ENCODE results near the gene ZNF674.
A peak's percentile ranks its signal among the peaks of the same experiment; 100 is the strongest.

Gene ZNF674

GRCh38 chrX:46545111-46546005, at the start of gene ZNF674:
TSS of gene ZNF674 (minus strand) at chrX:46545421. CDS start at chrX:46542087, 3,334 bp downstream.
- DNase-seq = peak; percentile 94

DNA sequence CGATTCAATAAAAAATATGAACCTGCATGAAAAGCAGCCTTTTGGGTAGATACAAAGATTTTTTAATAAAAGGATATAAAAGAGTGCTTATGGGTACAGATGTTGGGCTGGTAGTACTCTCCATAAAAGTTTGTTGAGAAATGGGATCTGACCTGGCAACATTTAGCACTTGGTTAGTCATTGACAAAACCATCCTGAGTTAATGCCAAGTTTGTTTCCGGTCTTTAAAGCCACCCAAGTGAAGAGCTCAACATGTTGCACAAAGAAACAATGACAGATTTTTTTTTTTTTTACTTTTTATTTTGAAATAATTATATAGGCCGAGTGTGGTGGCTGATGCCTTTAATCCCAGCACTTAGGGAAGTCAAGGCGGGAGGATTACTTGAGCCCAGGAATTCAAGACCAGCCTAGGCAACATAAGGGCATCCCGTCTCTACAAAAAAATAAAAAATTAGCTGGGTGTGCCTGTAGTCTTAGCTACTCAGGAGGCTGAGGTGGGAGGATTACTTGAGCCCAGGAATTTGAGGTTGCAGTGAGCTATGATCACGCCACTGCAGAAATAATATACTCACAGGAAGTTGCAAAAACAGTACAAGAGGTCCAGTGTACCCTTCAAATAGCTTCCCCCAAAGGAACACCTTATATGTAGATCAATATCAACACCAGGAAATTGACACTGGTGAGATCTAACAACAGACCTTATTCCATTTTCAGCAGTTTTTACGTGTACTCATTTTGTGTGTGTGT, 44.9 kb upstream of the ZNF674 start:
- DNase-seq = no peak

GRCh38 chrX:46588263-46588662, 43.0 kb upstream of the ZNF674 start:
- peak; percentile 38 for DNase-seq

- no peak for DNase-seq
Measured at GRCh38 chrX:46587753-46588171, 42.5 kb upstream of the ZNF674 start.

- no peak for DNase-seq
Measured at GRCh38 chrX:46587158-46587557, 41.9 kb upstream of the ZNF674 start.

DNA sequence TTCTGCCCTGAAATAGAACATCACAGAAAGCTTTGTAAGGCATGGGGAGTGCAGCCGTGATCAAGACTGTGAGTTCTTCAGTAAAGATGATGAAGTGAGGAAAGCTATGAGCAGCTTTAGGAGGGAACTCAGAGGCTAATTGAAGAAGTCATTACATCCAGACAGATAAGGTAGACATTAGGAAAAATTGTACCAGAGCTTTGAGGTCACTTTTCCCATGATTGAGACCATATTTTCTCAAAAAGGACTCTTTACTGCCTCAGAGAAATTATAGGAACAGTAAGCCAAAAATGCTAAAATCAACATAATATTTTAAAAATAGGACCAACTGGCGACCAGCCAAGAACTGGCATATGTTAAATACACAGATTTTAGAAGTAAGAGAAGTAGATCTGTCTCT, 39.5 kb upstream of the ZNF674 start:
- no peak for DNase-seq

GRCh38 chrX:46582966-46583365, 37.7 kb upstream of the ZNF674 start:
- no peak for DNase-seq

GRCh38 chrX:46582325-46582724, 37.1 kb upstream of the ZNF674 start:
- DNase-seq = no peak

DNA sequence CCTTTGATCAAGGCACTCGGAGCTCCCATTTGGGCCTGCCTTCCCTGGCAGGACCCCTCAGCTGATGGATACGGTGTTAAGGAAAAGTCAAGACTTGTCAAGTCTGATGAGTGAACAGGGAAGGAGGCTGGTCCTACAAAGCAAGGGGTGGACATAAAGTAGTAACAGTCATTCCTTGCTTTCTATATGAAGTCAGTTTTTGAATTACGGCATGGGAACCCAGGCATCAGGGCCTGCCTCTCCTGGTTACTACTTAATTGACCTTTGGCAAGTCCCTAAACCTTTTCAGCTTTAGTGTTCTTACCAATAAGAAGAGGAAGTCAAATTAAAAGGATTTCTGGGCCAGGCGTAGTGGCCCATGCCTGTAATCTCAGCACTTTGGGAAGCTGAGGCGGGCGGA, 35.4 kb upstream of the ZNF674 start:
- no peak for DNase-seq

GRCh38 chrX:46579250-46579649, 34.0 kb upstream of the ZNF674 start:
- DNase-seq = no peak

- DNase-seq = no peak
Measured at GRCh38 chrX:46577221-46578005, 32.2 kb upstream of the ZNF674 start.

- DNase-seq = no peak
Measured at GRCh38 chrX:46576458-46576857, 31.2 kb upstream of the ZNF674 start.

GRCh38 chrX:46575991-46576392, 30.8 kb upstream of the ZNF674 start:
- no peak for DNase-seq

- no peak for DNase-seq
Measured at GRCh38 chrX:46575586-46575985, 30.4 kb upstream of the ZNF674 start.

GRCh38 chrX:46574774-46575381, 29.7 kb upstream of the ZNF674 start:
- DNase-seq = no peak

GRCh38 chrX:46573892-46574773, 28.9 kb upstream of the ZNF674 start:
- peak; percentile 55 for DNase-seq

GRCh38 chrX:46573331-46573891, 28.2 kb upstream of the ZNF674 start, which contains the start of gene CHST7:
TSS of gene CHST7 (plus strand) at chrX:46573765. CDS start at chrX:46573932, 167 bp downstream.
- DNase-seq = peak; percentile 70

GRCh38 chrX:46572340-46572936, 27.2 kb upstream of the ZNF674 start:
- no peak for DNase-seq

GRCh38 chrX:46571423-46572339, 26.5 kb upstream of the ZNF674 start:
- no peak for DNase-seq

- no peak for DNase-seq
Measured at GRCh38 chrX:46569621-46570020, 24.4 kb upstream of the ZNF674 start.

Measured in femur (tissue), 1 donor.